Mammary epithelial cell (primary cell): ENCODE measurements around the gene FBXO11.

Experiments used
- CTCF ChIP-seq, 2 donors: IDR thresholded peaks in 1 of 2; conservative IDR thresholded peaks in 1 of 2; 2 replicates each; pipeline ENCODE4 v1.5.1; 2011 to 2012; ENCODE audit warnings: inconsistent platforms in 2 of 2, low read length in 2 of 2, mild to moderate bottlenecking in 2 of 2, control low read depth in 1 of 2, low read depth in 1 of 2; ENCODE audit not compliant: insufficient read depth in 1 of 2; ENCODE audit errors: extremely low read depth in 1 of 2
- EZH2 ChIP-seq: IDR thresholded peaks from 2 replicates; pipeline ENCODE4 v1.6.1; 2012; ENCODE audit warnings: low read length, inconsistent platforms, borderline replicate concordance

- TF ChIP-seq CTCF (conservative IDR thresholded peaks at IDR 0.05 in 1 of 2, IDR thresholded peaks at IDR 0.05 in 1 of 2; ENCODE audit: extremely low read depth in 1 of 2, insufficient read depth in 1 of 2, low read depth in 1 of 2, low read length in 2 of 2) = no peak
- no peak for TF ChIP-seq EZH2
Observed at GRCh38 chr2:47899915-47900816, 6.1 kb downstream of the FBXO11 start.
